HFFc6 (cell line): ENCODE results near the gene KRT3. TPM values are rescaled to one million over a fixed set of nuclear protein-coding genes. Genes with fewer than 3 reads are reported as not detected.

Experiments
- DNase-seq: peaks from one replicate; pipeline ENCODE4 v3.0.0-alpha.2; 2018
- H3K27ac Mint-ChIP-seq: 2 replicates; pipeline ENCODE4 v1.8.0; 2020; ENCODE audit warnings: mild to moderate bottlenecking, mixed read lengths
- H3K27me3 Mint-ChIP-seq: 2 replicates; pipeline ENCODE4 v1.8.0; 2021; ENCODE audit warnings: mild to moderate bottlenecking, moderate library complexity, mixed read lengths; ENCODE audit not compliant: insufficient read depth
- H3K36me3 Mint-ChIP-seq: 2 replicates; pipeline ENCODE4 v1.8.0; 2021; ENCODE audit warnings: low read depth, mixed read lengths
- H3K4me1 Mint-ChIP-seq: 2 replicates; pipeline ENCODE4 v1.8.0; 2020; ENCODE audit warnings: low read depth, mixed read lengths
- H3K4me3 Mint-ChIP-seq: 2 replicates; pipeline ENCODE4 v1.8.0; 2020; ENCODE audit warnings: mild to moderate bottlenecking, moderate library complexity, mixed read lengths
- H3K9me3 Mint-ChIP-seq: 2 replicates; pipeline ENCODE4 v1.8.0; 2020; ENCODE audit warnings: mild to moderate bottlenecking, mixed read lengths
- total RNA-seq, 6 experiments: library from RNA; stranded (reverse); fragmentation: NEBNext Ultra II Directional; extraction: Animal tissue kit (Norgen Biotek cat#: 25700); gene quantifications; 2 replicates in 1 of 6; 3 replicates in 5 of 6; pipeline ENCODE4 v1.2.3, GENCODE V29; 2021
- TF ChIP-seq, protein P1 (sequence below): fragments of 200-600 bp; sonication (generic); IDR thresholded peaks from 2 replicates; pipeline ENCODE4 v1.5.0; 2021; ENCODE audit warnings: antibody characterized with exemption, mild to moderate bottlenecking

The KRT3 gene
- total RNA-seq, 6 experiments from 2014 or later: not detected

DNA sequence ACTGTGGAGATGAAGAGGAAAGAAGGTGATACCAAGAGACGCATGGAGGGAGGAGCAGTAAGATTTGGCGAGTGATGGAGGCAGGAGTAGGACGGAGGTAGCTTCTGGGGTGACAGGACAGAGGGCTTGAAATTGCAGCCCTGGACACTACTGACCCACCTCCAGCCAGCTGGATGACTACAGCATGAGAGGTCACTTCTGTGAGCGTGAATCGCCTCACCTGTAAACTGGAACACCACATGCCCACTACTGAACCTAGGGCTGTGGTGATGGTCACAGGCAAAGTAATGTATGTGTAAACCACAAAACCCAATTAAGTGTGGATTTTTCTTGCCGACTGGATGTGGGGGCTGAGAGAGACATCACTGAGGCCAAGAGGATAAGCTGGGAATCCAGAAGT lies 24.6 kb upstream of the KRT3 start:
- Mint-ChIP-seq H3K4me3 (no peak overlapping the region), H3K9me3 (no peaks in the 10 kb centered on the region), H3K4me1 (peaks cover 15% of the 10 kb centered on the region), H3K36me3 (no peaks in the 10 kb centered on the region), H3K27ac (no peak overlapping the region), H3K27me3 (peaks cover 34% of the 10 kb centered on the region)
- TF ChIP-seq, protein P1, sequence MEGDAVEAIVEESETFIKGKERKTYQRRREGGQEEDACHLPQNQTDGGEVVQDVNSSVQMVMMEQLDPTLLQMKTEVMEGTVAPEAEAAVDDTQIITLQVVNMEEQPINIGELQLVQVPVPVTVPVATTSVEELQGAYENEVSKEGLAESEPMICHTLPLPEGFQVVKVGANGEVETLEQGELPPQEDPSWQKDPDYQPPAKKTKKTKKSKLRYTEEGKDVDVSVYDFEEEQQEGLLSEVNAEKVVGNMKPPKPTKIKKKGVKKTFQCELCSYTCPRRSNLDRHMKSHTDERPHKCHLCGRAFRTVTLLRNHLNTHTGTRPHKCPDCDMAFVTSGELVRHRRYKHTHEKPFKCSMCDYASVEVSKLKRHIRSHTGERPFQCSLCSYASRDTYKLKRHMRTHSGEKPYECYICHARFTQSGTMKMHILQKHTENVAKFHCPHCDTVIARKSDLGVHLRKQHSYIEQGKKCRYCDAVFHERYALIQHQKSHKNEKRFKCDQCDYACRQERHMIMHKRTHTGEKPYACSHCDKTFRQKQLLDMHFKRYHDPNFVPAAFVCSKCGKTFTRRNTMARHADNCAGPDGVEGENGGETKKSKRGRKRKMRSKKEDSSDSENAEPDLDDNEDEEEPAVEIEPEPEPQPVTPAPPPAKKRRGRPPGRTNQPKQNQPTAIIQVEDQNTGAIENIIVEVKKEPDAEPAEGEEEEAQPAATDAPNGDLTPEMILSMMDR: no peak
- no peak for DNase-seq

DNA sequence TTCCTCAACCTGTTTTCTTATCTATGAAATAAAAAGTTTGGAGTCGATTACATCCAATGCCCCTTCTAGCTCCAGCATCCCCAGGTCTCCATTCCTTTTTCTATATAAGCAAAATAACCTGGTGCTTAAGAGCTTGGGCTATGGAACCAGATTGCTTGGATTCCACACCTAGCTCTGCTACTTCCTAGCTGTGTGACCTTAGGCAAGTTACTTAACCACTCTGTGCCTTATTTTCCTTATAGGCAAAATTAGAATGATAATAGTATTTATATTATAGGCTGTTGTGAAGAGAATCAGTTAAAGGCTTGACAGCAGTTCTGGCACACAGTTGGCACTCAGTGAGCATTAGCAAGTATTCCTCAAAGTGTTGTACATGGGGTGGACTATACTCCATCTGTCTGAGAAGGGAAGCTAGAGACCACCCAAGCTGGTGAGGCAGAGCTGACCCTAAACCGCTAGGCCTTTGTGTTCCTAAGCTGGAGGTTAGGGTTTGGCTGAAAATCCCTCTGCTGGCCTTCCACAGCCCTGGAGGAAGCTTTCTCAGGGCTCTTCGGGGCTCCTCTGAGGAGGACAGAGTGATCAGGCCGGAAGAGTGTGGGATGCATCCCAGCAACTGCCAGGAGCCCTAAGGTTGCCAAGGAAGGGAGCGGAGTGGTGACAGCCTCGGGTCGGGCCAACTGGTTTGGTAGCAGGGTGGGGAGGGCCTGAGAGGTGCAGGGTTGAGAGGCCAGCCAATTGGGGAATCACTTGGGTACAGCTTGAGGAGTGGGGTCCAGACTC lies 24.0 kb upstream of the KRT3 start:
- H3K27ac Mint-ChIP-seq: no peak overlapping the region
- DNase-seq: no peak
- H3K4me3 Mint-ChIP-seq: no peak overlapping the region
- peaks cover 15% of the 10 kb centered on the region for H3K4me1 Mint-ChIP-seq
- H3K27me3 Mint-ChIP-seq: peaks cover 34% of the 10 kb centered on the region
- no peaks in the 10 kb centered on the region for H3K9me3 Mint-ChIP-seq
- TF ChIP-seq, protein P1: no peak
- H3K36me3 Mint-ChIP-seq: no peaks in the 10 kb centered on the region

DNA sequence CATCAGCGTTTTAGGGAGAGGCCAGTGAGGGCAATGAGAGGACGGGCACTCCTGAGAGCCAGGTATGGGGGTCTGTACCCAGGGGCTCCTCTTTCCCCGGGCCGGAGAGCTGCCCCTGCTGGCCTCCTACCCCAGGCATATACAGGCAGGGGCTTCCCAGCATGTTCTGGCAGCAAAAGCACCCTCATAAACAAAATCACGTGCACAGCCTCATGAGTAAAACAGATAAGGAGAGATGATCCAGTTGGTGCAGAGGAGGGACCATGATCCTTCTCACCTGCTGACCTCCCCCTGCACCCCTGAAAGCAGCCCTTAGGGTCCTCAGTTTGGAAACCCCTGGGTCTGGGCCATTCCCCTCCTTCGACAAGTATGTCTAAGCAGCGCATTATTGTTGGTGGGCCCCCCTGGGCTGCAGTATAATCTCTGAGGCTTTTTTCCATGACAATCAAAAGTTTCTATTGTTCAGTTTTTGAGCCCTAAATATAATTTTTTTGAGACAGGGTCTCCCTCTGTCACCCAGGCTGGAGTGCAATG lies 23.0 kb upstream of the KRT3 start:
- TF ChIP-seq, protein P1: no peak
- Mint-ChIP-seq H3K4me1 (peaks cover 24% of the 10 kb centered on the region), H3K27ac (no peak overlapping the region), H3K27me3 (peaks cover 38% of the 10 kb centered on the region), H3K9me3 (no peaks in the 10 kb centered on the region), H3K4me3 (no peak overlapping the region), H3K36me3 (no peaks in the 10 kb centered on the region)
- DNase-seq: no peak

DNA sequence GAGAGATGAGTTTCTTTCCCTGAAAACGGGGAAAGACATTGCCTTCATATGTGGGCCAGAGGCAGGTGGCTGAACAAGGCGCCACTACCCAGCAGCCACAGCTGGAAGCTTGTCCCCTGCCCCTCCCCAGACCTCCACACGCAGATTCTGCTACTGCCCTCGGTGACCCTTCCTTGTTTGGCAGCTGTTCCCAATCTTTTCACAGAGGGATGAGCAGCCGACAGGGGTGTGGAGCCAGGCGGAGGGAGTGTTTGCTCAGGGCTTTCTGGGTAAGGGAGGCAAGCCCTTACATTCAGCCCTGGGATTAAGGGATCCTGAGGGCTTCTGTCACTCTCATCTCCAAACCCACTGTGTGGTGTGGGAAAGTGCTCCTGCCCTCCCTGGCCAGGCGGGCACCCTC lies 22.5 kb upstream of the KRT3 start:
- no peak overlapping the region for H3K4me3 Mint-ChIP-seq
- TF ChIP-seq, protein P1: no peak
- H3K4me1 Mint-ChIP-seq: peaks cover 24% of the 10 kb centered on the region
- no peak for DNase-seq
- no peaks in the 10 kb centered on the region for H3K9me3 Mint-ChIP-seq
- no peaks in the 10 kb centered on the region for H3K36me3 Mint-ChIP-seq
- peaks cover 40% of the 10 kb centered on the region for H3K27me3 Mint-ChIP-seq
- no peak overlapping the region for H3K27ac Mint-ChIP-seq

DNA sequence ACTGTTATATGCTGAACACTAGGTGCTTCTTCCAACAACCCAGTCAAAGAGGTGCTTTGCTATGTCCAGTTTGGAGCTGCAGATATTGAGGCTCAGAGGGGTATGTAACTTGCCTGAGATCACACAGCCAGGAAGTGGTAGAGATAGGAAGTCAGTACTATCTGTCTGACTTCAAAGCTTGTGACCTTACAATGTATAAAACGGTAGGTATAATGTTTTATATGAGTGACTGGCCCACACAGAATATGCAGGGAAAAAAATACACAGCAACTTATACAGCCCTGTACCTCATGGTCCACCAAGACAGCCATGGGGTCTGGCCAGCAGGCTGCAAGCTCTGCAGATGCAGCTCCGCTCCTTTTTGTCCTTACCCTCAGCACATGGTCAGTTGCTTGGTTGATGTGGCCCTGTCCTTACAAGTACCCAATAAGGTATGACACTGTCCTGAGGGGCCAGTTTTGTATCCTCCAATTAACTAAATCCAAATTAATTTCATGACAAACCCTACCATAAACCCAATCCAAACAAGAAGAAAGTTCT lies 21.9 kb upstream of the KRT3 start:
- TF ChIP-seq, protein P1: no peak
- H3K4me3 Mint-ChIP-seq: no peak overlapping the region
- H3K27me3 Mint-ChIP-seq: peaks cover 42% of the 10 kb centered on the region
- no peak overlapping the region for H3K27ac Mint-ChIP-seq
- peaks cover 20% of the 10 kb centered on the region for H3K4me1 Mint-ChIP-seq
- no peaks in the 10 kb centered on the region for H3K9me3 Mint-ChIP-seq
- no peaks in the 10 kb centered on the region for H3K36me3 Mint-ChIP-seq
- DNase-seq: no peak
